HG02798 (cell line): ENCODE measurements around the gene PARD3B.
A peak's percentile ranks its signal among the peaks of the same experiment; 100 is the strongest.

Experiments used
- ATAC-seq: cut with Tn5 transposase; IDR thresholded peaks from one replicate; pipeline ENCODE4 v1.9.1; 2021; ENCODE audit warnings: mild to moderate bottlenecking; ENCODE audit not compliant: unreplicated experiment, poor library complexity

The PARD3B gene

DNA sequence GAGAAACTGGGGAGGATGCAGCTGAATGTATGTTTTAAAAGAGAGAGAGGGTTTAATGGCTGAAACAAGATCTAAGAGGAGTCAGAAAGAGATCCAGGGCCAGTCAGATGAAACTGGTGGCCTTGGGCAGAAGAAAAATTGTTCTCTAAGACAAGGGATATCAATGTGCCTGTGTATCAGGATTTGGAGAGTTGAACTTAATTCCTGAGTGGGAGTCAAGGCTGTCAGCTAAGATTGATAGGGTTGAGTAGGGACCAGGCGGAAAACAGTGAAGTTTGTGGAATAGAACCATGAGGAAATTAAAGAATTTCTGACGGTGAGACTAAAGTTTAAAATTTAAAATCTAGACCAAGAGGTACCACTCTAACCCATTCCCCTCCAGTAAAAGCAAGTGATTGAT, 199.2 kb downstream of the PARD3B start:
- no peak for ATAC-seq

DNA sequence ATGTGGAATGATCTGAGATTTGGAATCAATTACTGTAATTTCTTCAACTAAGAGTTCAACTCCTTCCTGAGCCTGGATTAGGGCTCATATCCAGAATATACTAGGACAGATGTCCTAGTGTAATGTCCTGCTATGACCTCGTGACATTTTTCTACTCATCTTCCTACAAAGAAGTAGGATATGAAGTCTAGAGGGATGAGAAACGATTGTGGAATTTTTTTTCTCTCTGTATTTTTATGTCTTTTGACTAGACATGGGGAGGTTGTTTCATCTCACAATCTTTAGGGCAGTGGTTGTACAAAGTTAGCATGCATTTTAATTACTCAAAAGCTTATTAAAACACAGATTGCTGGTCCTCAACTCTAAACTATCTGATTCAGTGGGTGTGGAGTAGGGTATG, 203.0 kb downstream of the PARD3B start:
- no peak for ATAC-seq

DNA sequence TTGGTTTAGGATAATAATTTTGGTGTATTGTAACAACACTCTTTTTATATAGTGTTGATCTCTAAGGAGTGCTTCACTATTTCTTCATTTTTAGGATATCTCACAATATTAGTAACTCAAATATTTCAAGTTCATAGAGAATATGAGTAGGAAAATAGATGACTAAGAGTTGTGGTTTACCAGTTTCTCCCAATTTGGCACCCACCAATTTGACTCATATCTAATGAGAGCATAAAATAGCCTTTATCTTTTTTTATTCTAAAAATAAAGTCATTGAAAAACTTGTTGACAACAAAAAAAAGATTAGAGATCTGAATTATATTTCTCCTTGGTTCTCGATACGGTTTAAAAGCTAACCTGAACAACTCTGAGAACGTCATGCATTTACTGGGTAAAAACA, 204.0 kb downstream of the PARD3B start:
- no peak for ATAC-seq

DNA sequence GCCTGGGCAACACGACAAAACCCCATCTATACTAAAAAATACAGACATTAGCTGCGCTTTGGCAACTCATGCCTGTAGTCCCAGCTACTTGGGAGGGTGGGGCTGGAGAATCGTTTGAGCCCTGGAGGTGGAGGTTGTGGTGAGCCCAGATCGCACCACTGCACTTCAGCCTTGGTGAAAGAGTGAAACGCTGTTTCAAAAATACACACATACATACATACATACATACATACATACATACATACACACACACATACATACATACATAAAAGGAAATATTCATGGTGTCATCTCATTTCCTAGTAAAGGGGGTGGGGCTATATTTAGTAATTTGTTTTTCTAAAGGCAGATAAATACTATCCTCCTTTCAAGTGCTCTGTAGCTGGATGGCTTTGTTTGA, 205.1 kb downstream of the PARD3B start:
- no peak for ATAC-seq

DNA sequence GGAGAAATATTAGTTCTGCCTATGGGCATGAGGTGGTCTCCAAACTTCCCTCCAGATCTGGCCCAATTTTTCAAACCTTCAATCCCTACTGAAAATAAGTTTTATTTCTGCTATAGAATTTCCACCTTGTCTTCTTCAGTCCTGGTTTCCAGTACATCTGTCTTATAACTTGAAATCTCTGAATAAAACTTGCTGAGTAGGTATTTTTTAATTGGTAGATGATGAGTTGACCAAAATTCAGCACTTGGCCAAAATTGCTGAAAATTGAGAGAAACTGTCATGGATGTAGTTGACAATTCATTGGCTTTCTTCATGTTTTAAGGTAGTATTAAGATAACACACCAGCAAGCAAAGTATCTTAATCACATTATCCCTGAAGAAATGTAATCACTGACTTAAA, 206.2 kb downstream of the PARD3B start:
- no peak for ATAC-seq

DNA sequence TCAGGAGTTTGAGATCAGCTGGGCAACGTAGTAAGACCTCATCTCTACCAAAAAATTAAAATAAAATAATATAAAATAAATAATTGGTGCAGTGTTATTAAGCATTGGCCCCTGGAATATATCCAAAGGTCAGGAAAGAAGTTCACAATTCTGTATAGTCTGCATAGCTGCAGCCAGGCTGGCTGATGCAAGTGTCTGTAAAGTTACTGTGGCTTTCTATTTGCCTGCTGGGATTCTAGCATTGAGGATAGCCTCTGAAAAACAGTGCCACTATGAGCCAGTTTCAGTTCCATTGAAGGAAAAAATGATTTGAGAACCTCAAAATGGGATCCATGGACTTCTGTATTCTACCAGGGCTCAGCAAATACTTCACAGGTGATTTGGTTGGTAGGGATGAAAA, 208.6 kb downstream of the PARD3B start:
- ATAC-seq: no peak

DNA sequence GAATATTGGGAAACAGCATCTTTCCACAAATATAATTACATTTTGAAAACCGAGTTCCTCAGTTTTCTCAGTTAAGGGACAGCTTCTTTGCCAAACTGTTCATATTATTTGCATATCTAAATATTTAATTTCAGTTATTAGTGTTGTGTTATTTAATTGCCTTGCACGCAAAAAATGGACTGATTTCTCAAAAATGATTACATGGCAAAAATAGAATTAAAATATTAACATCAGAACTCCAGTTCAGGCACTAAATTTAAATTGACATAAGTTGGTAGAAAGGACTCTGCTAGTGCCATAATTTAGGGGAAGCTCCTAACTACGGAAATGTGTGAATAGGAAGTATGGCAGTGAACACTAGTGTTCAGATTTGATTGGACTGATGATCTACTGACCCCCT, 209.6 kb downstream of the PARD3B start:
- ATAC-seq: no peak

DNA sequence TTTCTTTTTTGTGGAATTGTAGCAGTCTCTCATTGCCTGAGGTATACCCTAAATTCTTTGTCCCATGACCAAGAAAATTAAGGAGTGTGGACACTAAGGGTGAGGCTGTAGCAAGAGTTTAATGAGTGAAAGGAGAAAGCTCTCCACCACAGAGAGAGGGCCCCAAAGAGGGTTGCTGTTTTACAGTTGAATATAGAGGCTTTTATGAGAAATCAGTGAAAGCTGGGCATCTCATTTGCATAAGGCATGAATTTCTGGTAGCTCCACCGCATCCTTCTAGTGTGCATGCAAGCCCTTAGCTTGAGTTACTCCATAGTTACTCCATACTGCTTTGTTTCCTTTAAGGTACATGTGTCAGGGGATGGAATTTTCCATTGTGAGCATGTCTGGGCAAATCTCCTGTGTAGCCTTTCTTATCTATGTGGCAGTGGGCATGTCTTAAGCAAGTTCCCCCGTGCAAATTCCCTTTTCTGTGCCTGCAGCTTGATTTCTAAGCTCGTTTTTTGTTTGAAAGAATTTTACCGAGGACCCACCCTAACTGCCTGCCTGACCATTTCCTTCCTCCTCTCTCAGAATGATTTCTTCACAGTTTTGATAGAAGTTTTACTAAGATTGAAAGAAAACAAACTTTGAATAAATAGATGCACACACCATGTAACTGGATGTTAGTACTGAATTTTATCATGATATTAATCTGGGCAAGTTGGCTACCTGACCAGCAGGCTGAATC, 218.9 kb downstream of the PARD3B start:
- no peak for ATAC-seq

DNA sequence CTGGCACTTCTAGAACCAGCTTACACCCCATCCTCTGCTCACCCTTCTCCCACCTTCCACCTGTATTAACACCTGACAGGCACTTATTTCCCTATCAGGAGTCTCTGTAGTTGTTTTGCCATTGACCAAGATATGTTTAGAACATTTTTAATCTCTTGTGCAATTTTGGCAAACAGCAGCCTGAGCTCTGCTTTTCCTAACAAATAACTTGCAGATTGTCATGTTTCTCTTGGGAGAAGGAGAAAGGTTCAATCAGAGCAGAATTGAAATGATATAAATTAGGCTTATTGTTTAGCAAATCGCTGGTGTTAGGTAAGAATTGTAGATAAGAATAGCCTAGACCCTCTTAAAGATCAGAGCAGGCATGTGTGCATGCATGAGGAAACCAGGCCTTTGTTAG, 225.5 kb downstream of the PARD3B start:
- no peak for ATAC-seq

DNA sequence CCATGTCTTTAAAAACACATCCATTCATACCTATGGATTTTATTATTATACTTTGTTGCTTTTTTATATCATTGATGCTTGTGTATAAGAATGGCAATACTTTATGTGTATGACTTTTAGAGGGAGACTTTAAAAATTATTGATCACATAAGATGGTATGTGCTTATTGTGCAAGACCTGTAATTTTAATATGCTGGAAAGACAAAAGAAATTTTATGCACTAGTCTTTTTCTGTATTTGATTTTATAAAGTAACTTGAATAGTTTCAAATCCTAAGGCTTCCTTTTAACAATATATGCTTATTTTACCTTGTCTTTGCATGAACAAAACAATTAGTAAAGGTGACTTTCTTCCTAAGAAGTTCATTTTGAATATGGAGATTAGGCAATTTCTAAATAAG, 226.4 kb downstream of the PARD3B start:
- ATAC-seq: no peak

DNA sequence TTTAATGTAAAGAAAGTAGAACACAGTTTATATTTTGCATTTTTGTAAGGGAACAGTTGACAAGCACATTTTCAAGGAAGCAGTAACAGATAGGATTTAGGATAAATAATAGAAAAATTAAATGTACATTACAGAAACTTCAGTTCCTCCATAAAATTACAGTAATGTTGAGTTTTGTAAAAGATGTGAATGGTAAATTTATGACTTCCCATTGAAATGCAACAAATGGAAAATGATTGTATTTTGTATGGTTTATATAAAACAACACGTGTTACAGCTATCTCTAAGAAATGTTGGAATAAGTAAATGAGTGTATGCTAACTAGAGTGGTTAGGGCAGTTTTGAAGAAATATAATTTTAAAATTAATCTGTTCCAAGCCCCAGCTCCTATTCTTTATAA, 227.3 kb downstream of the PARD3B start:
- no peak for ATAC-seq

DNA sequence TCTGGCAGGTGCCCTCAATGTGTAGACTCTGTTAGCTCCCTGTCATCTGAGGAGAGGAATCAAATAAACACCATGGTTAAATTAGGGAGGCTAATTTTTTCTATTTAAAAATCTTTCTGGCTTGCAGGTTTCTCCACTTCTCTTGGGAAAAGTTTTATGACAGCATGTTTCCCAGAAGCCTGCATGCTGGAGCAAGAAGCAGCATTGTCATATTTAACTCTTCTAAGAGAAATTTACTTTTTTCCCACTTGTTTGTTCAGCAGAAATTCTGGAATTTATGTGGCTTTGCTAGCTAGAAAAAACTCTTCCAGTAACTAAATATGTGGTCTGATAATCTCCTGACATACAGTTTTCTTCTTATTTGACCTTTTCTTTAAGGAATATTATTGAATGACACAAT, 230.5 kb downstream of the PARD3B start:
- ATAC-seq: no peak

DNA sequence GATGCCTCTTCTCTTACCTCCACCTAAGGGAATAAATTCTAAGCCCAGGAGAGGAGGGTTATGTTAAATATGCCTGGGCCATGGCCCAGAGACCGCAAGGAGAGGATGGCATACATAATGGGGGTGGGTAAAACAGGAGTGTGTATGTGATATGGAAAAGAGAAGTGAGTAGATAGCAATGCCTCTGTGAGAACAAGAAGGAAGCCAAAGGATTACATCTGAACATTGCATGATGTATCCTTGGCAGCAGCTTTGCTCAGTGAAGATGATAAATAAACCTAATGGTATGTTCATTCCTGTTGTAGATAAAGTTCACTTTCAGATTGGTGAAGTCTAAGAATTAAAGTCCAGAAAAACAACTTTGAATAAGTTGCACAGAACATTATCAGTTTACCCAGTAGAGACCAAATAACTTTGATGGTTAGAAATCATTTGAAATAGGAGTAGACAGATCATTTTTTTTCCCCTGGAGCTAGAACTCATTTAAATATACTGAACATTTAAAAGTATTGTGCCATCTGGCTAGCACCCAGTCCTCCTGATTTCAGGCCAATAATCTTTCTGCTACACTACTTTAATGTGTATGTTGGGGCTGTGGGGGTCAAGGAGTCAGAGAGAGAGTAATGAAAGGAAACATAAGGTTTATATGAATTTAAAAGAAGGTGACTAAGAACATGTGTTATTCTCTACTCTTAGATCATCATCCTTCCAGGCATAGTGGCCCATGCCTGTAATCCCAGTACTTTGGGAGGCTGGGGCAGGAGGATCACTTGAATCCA, 231.7 kb downstream of the PARD3B start:
- ATAC-seq: no peak

DNA sequence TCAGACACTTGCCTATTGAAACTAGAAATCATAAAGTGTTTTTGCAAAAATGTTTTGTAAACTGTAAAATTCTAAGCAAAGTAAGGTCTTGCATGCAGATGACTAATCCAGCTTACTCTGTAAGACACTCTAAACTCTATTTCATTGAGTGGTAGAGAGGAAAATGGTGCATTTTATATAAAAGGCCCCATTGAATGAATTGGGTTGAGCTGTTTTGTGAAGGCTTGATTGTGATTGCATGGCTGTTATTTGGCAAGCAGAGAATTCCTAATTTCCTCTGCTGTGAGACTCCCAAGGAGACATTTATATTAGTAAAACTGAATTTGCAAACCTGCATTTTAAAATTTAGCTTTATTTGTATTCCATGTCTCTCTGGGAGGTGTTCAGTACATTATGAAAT, 234.5 kb downstream of the PARD3B start:
- no peak for ATAC-seq

DNA sequence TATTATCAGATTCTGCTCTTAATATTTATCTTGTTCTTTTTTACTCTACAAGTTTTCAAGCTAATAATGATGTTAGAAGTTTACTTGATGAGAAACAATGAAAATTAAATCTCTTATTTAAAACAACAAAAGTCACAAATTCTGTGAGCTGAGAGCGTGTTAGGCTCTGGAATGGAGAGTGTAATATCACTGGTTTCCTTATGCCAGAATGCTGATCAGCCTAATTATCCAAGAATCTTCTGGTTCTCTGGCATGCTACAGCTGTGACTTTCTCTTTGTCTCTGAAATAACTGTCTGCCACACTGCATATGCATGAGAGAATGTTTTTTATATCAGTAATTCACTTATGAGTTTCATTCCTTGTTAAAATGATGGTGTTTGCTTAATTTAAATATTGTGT, 236.7 kb downstream of the PARD3B start:
- ATAC-seq: no peak

DNA sequence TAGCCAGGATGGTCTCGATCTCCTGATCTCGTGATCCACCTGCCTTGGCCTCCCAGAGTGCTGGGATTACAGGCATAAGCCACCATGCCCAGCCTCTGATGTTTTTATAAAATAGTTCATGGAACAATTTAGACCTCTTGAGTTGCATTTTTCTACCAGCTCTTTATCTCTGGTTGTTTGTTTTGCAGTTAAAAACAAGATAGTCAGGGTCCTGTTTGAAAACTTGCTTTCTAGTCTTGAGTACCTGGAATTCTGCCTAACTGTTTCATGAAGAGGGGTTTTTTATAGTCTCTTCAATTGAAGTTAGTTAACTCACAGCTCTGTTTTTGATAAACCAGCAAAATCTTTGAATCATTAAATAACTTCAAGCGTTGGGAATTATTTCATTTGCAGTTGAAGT, 244.8 kb downstream of the PARD3B start:
- ATAC-seq: no peak

DNA sequence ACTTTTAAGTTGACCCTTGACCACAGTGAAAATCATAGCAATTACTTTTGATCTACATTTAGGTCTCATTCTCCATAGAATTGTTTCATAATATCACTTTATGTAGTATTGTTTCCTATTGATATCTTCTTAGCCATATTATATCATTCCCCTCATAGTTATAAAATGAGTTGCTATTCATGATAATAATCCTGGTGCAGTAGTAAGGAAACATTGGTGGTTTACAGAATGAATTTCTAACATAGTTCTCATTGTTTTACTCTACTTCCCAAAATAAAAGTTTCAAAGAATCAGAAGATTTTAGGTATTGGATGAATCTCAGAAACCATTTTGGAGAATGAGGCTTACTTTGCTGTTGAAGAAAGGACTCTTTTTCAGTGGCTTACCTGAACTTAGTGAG, 246.0 kb downstream of the PARD3B start:
- ATAC-seq: no peak

DNA sequence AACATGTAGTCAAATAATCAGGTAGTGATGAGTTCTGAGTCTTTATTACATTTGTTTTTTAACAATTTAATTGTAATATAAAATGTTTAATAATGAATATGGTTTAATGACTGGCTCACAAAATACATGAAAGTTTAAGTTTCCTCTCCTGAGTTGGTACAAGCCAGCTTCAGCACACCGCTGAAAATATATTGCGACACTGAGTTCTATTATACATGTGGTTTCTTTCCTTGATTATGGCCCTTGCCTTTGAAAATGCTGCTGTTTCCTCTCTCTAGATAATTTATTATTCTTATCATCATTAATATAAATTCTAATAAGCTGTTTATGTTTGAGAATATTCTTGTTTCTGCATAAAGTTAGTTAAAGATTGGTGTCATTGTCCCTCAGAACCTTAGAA, 249.3 kb downstream of the PARD3B start:
- no peak for ATAC-seq

DNA sequence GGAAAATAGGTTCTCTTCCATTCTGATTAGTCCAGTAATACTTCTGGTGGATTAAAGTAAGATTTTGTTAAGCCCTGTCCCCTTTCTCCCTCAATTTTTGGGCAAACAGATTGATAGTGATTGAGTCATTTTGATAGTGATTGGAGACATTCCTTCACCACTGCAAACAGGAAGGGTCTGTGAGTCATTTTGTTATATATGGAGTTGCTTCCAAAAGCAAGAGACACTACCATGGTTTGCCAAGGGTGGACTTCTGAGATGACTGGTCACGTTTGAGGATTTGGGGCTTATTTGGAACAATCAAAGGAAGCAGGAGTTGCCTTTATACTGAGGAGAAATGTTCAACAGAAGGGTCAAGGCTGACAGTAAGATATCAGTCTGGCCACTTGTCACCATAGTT, 249.9 kb downstream of the PARD3B start:
- no peak for ATAC-seq

DNA sequence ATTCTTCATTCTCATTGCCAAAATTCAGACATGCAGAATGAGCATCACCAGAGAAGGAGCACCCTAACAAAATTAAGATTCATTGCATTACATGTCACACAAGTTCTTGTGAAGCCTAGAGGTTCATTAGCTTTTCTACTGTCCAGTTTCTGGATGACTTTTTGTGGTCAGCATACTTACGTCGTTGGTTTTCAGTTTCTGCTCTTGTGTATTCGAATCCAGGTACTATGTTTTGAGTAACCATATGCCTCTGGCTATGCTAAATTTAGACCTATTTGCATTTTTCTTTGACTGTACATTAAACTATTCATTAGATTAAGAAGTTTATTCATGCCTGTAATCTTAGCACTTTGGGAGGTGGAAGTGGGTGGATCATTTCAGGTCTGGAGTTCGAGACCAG, 251.3 kb downstream of the PARD3B start:
- ATAC-seq: peak; percentile 88

DNA sequence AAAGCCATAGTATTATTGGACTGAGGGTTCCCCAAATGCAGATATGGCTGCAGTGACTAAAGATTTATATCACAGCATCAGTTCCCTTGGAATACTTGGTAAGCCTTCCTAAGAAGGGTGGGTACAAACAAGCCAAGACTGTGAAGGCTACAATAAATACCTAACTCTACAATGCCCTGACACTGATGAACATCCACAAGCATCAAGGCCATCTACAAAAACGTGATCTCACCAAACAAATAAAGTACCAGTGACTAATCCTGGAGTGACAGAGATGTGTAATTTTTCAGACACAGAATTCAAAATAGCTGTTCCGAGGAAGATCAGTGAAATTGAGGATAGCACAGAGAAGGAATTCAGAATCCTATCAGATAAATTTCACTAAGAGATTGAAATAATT, 254.5 kb downstream of the PARD3B start:
- no peak for ATAC-seq

DNA sequence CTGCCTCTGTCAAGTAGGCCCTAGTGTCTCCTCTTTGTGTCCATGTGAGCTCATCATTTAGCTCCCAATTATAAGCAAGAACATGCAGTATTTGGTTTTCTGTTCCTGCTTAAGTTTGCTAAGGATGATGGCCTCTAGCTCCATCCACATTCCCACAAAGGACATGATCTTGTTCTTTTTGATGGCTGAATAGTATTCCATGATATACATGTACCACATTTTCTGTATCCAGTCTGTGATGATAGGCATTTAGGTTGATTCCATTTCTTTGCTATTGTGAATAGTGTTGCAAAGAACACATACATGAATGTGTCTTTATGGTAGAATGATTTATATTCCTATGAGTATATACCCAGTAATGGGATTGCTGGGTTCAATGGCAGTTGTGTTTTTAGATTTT, 263.2 kb downstream of the PARD3B start:
- no peak for ATAC-seq
